ENCODE measurements around the gene UGT1A10.

UGT1A10 gene

GRCh38 chr2:233811087-233811486 lies 174.8 kb downstream of the UGT1A10 start:
- DNase-seq = no peak

- DNase-seq = no peak
Measured at GRCh38 chr2:233811732-233812131, 175.5 kb downstream of the UGT1A10 start.

GRCh38 chr2:233813236-233814055 lies 177.2 kb downstream of the UGT1A10 start:
- no peak for DNase-seq

GRCh38 chr2:233814056-233814835 lies 178.0 kb downstream of the UGT1A10 start:
- no peak for DNase-seq

GRCh38 chr2:233815861-233816260 lies 179.6 kb downstream of the UGT1A10 start:
- DNase-seq = no peak

- no peak for DNase-seq
Measured at GRCh38 chr2:233816334-233816733, 180.1 kb downstream of the UGT1A10 start.

GRCh38 chr2:233816771-233817170 lies 180.5 kb downstream of the UGT1A10 start:
- DNase-seq = no peak

GRCh38 chr2:233817361-233817911 lies 181.2 kb downstream of the UGT1A10 start:
- DNase-seq = no peak

GRCh38 chr2:233817995-233818638 lies 181.9 kb downstream of the UGT1A10 start:
- DNase-seq = no peak

- DNase-seq = no peak
Measured at GRCh38 chr2:233818639-233819621, 182.7 kb downstream of the UGT1A10 start.

- DNase-seq = no peak
Measured at GRCh38 chr2:233819884-233820773, 183.9 kb downstream of the UGT1A10 start.

- no peak for DNase-seq
Measured at GRCh38 chr2:233820774-233821105, 184.5 kb downstream of the UGT1A10 start.

- DNase-seq = no peak
Measured at GRCh38 chr2:233821196-233821595, 184.9 kb downstream of the UGT1A10 start.

GRCh38 chr2:233821709-233822100 lies 185.5 kb downstream of the UGT1A10 start:
- DNase-seq = no peak

- no peak for DNase-seq
Measured at GRCh38 chr2:233822101-233822771, 186.0 kb downstream of the UGT1A10 start.
